Type B pancreatic cell (in vitro differentiated cells): ENCODE results near the gene EIF2AK2. TPM values are rescaled to one million over a fixed set of nuclear protein-coding genes. Genes with fewer than 3 reads are reported as not detected.

ENCODE experiments used
- DNase-seq: peaks from one replicate; pipeline ENCODE4 v3.0.0; 2021; ENCODE audit warnings: mixed read lengths; ENCODE audit not compliant: unreplicated experiment; ENCODE audit errors: extremely low spot score
- H3K27ac Mint-ChIP-seq: 2 replicates; pipeline ENCODE4 v1.8.0; 2021; ENCODE audit warnings: mild to moderate bottlenecking, mixed read lengths
- H3K27me3 Mint-ChIP-seq: 2 replicates; pipeline ENCODE4 v1.8.0; 2021; ENCODE audit warnings: mixed read lengths
- H3K36me3 Mint-ChIP-seq: 2 replicates; pipeline ENCODE4 v1.8.0; 2021; ENCODE audit warnings: mixed read lengths
- H3K4me1 Mint-ChIP-seq: one replicate; pipeline ENCODE4 v1.8.0; 2021; ENCODE audit warnings: mixed read lengths; ENCODE audit not compliant: unreplicated experiment
- H3K4me3 Mint-ChIP-seq: 2 replicates; pipeline ENCODE4 v1.8.0; 2021; ENCODE audit warnings: mild to moderate bottlenecking, mixed read lengths
- H3K9me3 Mint-ChIP-seq: 2 replicates; pipeline ENCODE4 v1.8.0; 2021; ENCODE audit warnings: mixed read lengths
- total RNA-seq: library from RNA; stranded (reverse); gene quantifications from 2 replicates; pipeline ENCODE4 v1.2.1, GENCODE V29; 2021; ENCODE audit warnings: low replicate concordance
- TF ChIP-seq, protein P1 (sequence below): fragments of 200-600 bp; sonication (generic); conservative IDR thresholded peaks from 2 replicates; pipeline ENCODE4 v1.5.0; 2021; ENCODE audit warnings: antibody characterized with exemption, mild to moderate bottlenecking

EIF2AK2 gene
- total RNA-seq, 1 donor from 2014 or later: 34.9 TPM

GRCh38 chr2:37085731-37086147 is 71.0 kb downstream of the EIF2AK2 start:
- Mint-ChIP-seq H3K4me3 (no peak overlapping the region), H3K36me3 (peaks cover 13% of the 10 kb centered on the region), H3K9me3 (no peaks in the 10 kb centered on the region), H3K4me1 (peaks cover 8% of the 10 kb centered on the region), H3K27me3 (no peaks in the 10 kb centered on the region), H3K27ac (no peak overlapping the region)
- no peak for DNase-seq
- TF ChIP-seq, protein P1, sequence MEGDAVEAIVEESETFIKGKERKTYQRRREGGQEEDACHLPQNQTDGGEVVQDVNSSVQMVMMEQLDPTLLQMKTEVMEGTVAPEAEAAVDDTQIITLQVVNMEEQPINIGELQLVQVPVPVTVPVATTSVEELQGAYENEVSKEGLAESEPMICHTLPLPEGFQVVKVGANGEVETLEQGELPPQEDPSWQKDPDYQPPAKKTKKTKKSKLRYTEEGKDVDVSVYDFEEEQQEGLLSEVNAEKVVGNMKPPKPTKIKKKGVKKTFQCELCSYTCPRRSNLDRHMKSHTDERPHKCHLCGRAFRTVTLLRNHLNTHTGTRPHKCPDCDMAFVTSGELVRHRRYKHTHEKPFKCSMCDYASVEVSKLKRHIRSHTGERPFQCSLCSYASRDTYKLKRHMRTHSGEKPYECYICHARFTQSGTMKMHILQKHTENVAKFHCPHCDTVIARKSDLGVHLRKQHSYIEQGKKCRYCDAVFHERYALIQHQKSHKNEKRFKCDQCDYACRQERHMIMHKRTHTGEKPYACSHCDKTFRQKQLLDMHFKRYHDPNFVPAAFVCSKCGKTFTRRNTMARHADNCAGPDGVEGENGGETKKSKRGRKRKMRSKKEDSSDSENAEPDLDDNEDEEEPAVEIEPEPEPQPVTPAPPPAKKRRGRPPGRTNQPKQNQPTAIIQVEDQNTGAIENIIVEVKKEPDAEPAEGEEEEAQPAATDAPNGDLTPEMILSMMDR: no peak

DNA sequence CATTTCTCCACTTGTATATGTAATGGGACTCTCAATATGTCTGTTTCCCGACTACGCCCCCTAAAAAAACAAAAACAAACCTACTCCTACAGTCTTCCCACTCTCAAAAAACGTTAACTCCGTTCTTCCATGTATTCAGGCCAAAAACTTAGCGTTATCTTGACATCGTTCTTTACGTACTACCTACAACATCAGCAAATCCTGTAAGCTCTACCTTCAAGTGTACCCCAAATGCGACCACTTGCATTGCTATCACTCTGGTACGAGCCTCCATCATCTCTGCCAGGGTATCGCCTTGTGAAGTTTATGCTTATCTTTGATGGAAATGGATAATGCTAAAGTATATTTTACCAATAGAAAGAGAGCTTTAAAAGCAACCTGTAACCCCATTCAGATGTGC is 72.0 kb downstream of the EIF2AK2 start:
- H3K27ac Mint-ChIP-seq: no peak overlapping the region
- H3K9me3 Mint-ChIP-seq: no peaks in the 10 kb centered on the region
- DNase-seq: no peak
- peaks cover 8% of the 10 kb centered on the region for H3K4me1 Mint-ChIP-seq
- peaks cover 22% of the 10 kb centered on the region for H3K36me3 Mint-ChIP-seq
- no peak overlapping the region for H3K4me3 Mint-ChIP-seq
- no peaks in the 10 kb centered on the region for H3K27me3 Mint-ChIP-seq
- TF ChIP-seq, protein P1: no peak

DNA sequence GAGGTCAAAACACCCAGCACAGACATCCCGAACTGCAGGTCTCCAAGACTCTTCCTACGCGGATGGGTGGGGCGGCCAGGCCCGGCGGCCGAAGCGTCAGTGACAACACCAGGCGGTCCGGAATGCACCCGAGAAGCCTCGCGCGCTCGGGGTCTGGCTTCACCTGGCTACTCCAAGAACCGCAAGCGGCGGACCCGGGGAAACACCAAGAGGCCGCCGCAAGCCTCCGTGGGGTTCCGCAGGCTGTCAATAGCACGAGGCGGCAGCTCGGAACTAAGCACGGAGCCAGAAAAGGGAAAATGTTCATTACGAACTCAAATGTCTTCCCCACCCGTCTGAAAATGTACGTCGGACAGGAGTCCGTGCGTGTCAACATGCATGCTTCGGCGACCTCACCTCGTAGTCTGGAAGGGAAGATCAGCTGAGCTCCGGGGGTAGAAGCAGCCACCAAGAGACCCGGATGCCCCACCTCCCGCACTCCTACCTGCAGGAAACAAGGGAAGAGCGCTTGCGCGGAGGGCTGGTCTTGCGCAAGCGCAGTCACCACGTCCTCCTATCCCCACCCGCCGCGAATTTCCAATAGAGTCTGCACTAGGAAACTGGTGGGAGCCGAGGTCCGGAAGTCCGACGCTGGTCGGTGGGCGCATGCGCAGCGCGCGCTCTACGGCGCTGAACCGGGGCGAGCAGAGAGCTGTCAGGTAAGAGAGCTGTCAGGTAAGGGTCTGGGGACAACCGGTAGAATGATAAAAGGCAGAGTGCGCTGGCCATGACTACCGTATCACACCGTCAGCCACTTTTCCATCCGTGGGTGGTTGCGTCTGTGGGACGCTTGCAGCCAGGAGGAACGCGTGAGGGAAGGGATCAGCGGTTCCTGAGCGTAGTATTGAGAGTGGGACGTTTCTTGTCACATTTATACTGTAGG is 72.6 kb downstream of the EIF2AK2 start, which contains the start of the genes GPATCH11 and HEATR5B:
Gene GPATCH11, plus strand, starts transcription at position 646 of the 922 bp plus-strand sequence. CDS start 3,864 bp downstream, outside the sequence.
Gene HEATR5B, minus strand, starts transcription at position 500 of the 922 bp plus-strand sequence. CDS start 958 bp downstream, outside the sequence.
- peaks cover 22% of the 10 kb centered on the region for H3K36me3 Mint-ChIP-seq
- H3K27ac Mint-ChIP-seq: no peak within 1 kb of the TSS
- TF ChIP-seq, protein P1: no peak
- no peak within 1 kb of the TSS for H3K4me3 Mint-ChIP-seq
- H3K4me1 Mint-ChIP-seq: peaks cover 8% of the 10 kb centered on the region
- no peaks in the 10 kb centered on the region for H3K27me3 Mint-ChIP-seq
- no peaks in the 10 kb centered on the region for H3K9me3 Mint-ChIP-seq
- DNase-seq: peak; percentile 96

- TF ChIP-seq, protein P1: no peak
- no peak for DNase-seq
- Mint-ChIP-seq H3K4me3 (no peak overlapping the region), H3K4me1 (peaks cover 8% of the 10 kb centered on the region), H3K36me3 (peaks cover 31% of the 10 kb centered on the region), H3K27me3 (no peaks in the 10 kb centered on the region), H3K27ac (no peak overlapping the region), H3K9me3 (no peaks in the 10 kb centered on the region)
Observed at GRCh38 chr2:37080689-37081088, 76.1 kb downstream of the EIF2AK2 start.

GRCh38 chr2:37080266-37080665 is 76.5 kb downstream of the EIF2AK2 start:
- H3K36me3 Mint-ChIP-seq: peaks cover 31% of the 10 kb centered on the region

More at GRCh38 chr2:37080266-37080665, 76.5 kb downstream of the EIF2AK2 start:
- TF ChIP-seq, protein P1: no peak
- no peak for DNase-seq
- Mint-ChIP-seq H3K4me3 (peak overlapping the region; percentile 2), H3K4me1 (peaks cover 8% of the 10 kb centered on the region), H3K9me3 (no peaks in the 10 kb centered on the region), H3K27ac (no peak overlapping the region), H3K27me3 (no peaks in the 10 kb centered on the region)
